ENCODE measurements around the gene ATP8A2.
A peak's percentile ranks its signal among the peaks of the same experiment; 100 is the strongest.

ATP8A2 gene

GRCh38 chr13:25977671-25978070 lies 605.9 kb downstream of the ATP8A2 start:
- Mint-ChIP-seq H3K4me1 (ENCODE audit: low read depth) (peaks cover 32% of the 10 kb centered on the region), H3K9me3 (ENCODE audit: low read depth) (no peaks in the 10 kb centered on the region), H3K36me3 (no peaks in the 10 kb centered on the region), H3K4me3 (no peak overlapping the region), H3K27me3 (no peaks in the 10 kb centered on the region), H3K27ac (no peak overlapping the region)

- H3K9me3 Mint-ChIP-seq (ENCODE audit: low read depth) = no peaks in the 10 kb centered on the region
Measured at GRCh38 chr13:25978961-25979360, 607.2 kb downstream of the ATP8A2 start.

GRCh38 chr13:25979371-25979770 lies 607.6 kb downstream of the ATP8A2 start:
- Mint-ChIP-seq H3K4me3 (no peak overlapping the region), H3K36me3 (no peaks in the 10 kb centered on the region), H3K27ac (no peak overlapping the region), H3K4me1 (ENCODE audit: low read depth) (peaks cover 22% of the 10 kb centered on the region), H3K9me3 (ENCODE audit: low read depth) (no peaks in the 10 kb centered on the region), H3K27me3 (no peaks in the 10 kb centered on the region)

More at GRCh38 chr13:25978961-25979360, 607.2 kb downstream of the ATP8A2 start:
- no peaks in the 10 kb centered on the region for H3K27me3 Mint-ChIP-seq
- H3K4me1 Mint-ChIP-seq (ENCODE audit: low read depth) = peaks cover 26% of the 10 kb centered on the region
- H3K36me3 Mint-ChIP-seq = no peaks in the 10 kb centered on the region
- no peak overlapping the region for H3K4me3 Mint-ChIP-seq
- H3K27ac Mint-ChIP-seq = no peak overlapping the region

- Mint-ChIP-seq H3K4me3 (no peak overlapping the region), H3K27me3 (no peaks in the 10 kb centered on the region)
Measured at GRCh38 chr13:25980255-25980654, 608.5 kb downstream of the ATP8A2 start.

GRCh38 chr13:25981060-25981459 lies 609.3 kb downstream of the ATP8A2 start:
- Mint-ChIP-seq H3K27me3 (no peaks in the 10 kb centered on the region), H3K36me3 (peaks cover 2% of the 10 kb centered on the region), H3K4me1 (ENCODE audit: low read depth) (peaks cover 12% of the 10 kb centered on the region), H3K4me3 (no peak overlapping the region), H3K27ac (no peak overlapping the region), H3K9me3 (ENCODE audit: low read depth) (no peaks in the 10 kb centered on the region)

More at GRCh38 chr13:25980255-25980654, 608.5 kb downstream of the ATP8A2 start:
- no peak overlapping the region for H3K27ac Mint-ChIP-seq
- no peaks in the 10 kb centered on the region for H3K9me3 Mint-ChIP-seq (ENCODE audit: low read depth)
- H3K36me3 Mint-ChIP-seq = no peaks in the 10 kb centered on the region
- H3K4me1 Mint-ChIP-seq (ENCODE audit: low read depth) = peaks cover 14% of the 10 kb centered on the region

GRCh38 chr13:25982907-25983306 lies 611.1 kb downstream of the ATP8A2 start:
- Mint-ChIP-seq H3K36me3 (peaks cover 4% of the 10 kb centered on the region), H3K4me1 (ENCODE audit: low read depth) (peaks cover 5% of the 10 kb centered on the region), H3K27me3 (no peaks in the 10 kb centered on the region), H3K27ac (no peak overlapping the region), H3K4me3 (no peak overlapping the region), H3K9me3 (ENCODE audit: low read depth) (no peaks in the 10 kb centered on the region)

GRCh38 chr13:25987987-25988386 lies 616.2 kb downstream of the ATP8A2 start:
- Mint-ChIP-seq H3K9me3 (ENCODE audit: low read depth) (no peaks in the 10 kb centered on the region), H3K4me3 (no peak overlapping the region), H3K27ac (no peak overlapping the region), H3K4me1 (ENCODE audit: low read depth) (peaks cover 11% of the 10 kb centered on the region), H3K36me3 (peaks cover 4% of the 10 kb centered on the region), H3K27me3 (no peaks in the 10 kb centered on the region)

GRCh38 chr13:25988661-25989060 lies 616.9 kb downstream of the ATP8A2 start:
- H3K27ac Mint-ChIP-seq = no peak overlapping the region
- no peak overlapping the region for H3K4me3 Mint-ChIP-seq

GRCh38 chr13:25990801-25991200 lies 619.0 kb downstream of the ATP8A2 start:
- peaks cover 7% of the 10 kb centered on the region for H3K9me3 Mint-ChIP-seq (ENCODE audit: low read depth)
- H3K36me3 Mint-ChIP-seq = peaks cover 7% of the 10 kb centered on the region
- peaks cover 8% of the 10 kb centered on the region for H3K4me1 Mint-ChIP-seq (ENCODE audit: low read depth)
- H3K27me3 Mint-ChIP-seq = no peaks in the 10 kb centered on the region
- H3K27ac Mint-ChIP-seq = no peak overlapping the region
- H3K4me3 Mint-ChIP-seq = no peak overlapping the region

More at GRCh38 chr13:25988661-25989060, 616.9 kb downstream of the ATP8A2 start:
- Mint-ChIP-seq H3K36me3 (peaks cover 4% of the 10 kb centered on the region), H3K27me3 (no peaks in the 10 kb centered on the region), H3K4me1 (ENCODE audit: low read depth) (peaks cover 8% of the 10 kb centered on the region), H3K9me3 (ENCODE audit: low read depth) (no peaks in the 10 kb centered on the region)

- peaks cover 3% of the 10 kb centered on the region for H3K36me3 Mint-ChIP-seq
Measured at GRCh38 chr13:25992076-25992475, 620.3 kb downstream of the ATP8A2 start.

GRCh38 chr13:26007261-26008125 lies 635.7 kb downstream of the ATP8A2 start:
- Mint-ChIP-seq H3K9me3 (ENCODE audit: low read depth) (peaks cover 9% of the 10 kb centered on the region), H3K4me3 (no peak overlapping the region), H3K4me1 (ENCODE audit: low read depth) (peaks cover 15% of the 10 kb centered on the region), H3K27ac (no peak overlapping the region), H3K27me3 (no peaks in the 10 kb centered on the region), H3K36me3 (peaks cover 3% of the 10 kb centered on the region)

More at GRCh38 chr13:25992076-25992475, 620.3 kb downstream of the ATP8A2 start:
- no peaks in the 10 kb centered on the region for H3K27me3 Mint-ChIP-seq
- H3K27ac Mint-ChIP-seq = no peak overlapping the region
- no peak overlapping the region for H3K4me3 Mint-ChIP-seq
- peaks cover 7% of the 10 kb centered on the region for H3K9me3 Mint-ChIP-seq (ENCODE audit: low read depth)
- peaks cover 8% of the 10 kb centered on the region for H3K4me1 Mint-ChIP-seq (ENCODE audit: low read depth)

- peaks cover 31% of the 10 kb centered on the region for H3K4me1 Mint-ChIP-seq (ENCODE audit: low read depth)
- H3K27ac Mint-ChIP-seq = no peak overlapping the region
- H3K36me3 Mint-ChIP-seq = peaks cover 5% of the 10 kb centered on the region
- peaks cover 3% of the 10 kb centered on the region for H3K9me3 Mint-ChIP-seq (ENCODE audit: low read depth)
- H3K27me3 Mint-ChIP-seq = no peaks in the 10 kb centered on the region
- peak overlapping the region; percentile 7 for H3K4me3 Mint-ChIP-seq
Measured at GRCh38 chr13:26010487-26011207, 638.9 kb downstream of the ATP8A2 start.

- Mint-ChIP-seq H3K4me1 (ENCODE audit: low read depth) (peaks cover 33% of the 10 kb centered on the region), H3K27me3 (no peaks in the 10 kb centered on the region), H3K27ac (peak overlapping the region; percentile 28), H3K4me3 (peak overlapping the region; percentile 84), H3K36me3 (peaks cover 5% of the 10 kb centered on the region), H3K9me3 (ENCODE audit: low read depth) (peaks cover 3% of the 10 kb centered on the region)
Measured at GRCh38 chr13:26011208-26011573, 639.4 kb downstream of the ATP8A2 start.

- Mint-ChIP-seq H3K4me3 (peak overlapping the region; percentile 84), H3K4me1 (ENCODE audit: low read depth) (peaks cover 43% of the 10 kb centered on the region), H3K27ac (peak overlapping the region; percentile 78)
Measured at GRCh38 chr13:26011996-26012821, 640.4 kb downstream of the ATP8A2 start.

More at GRCh38 chr13:26011996-26012821, 640.4 kb downstream of the ATP8A2 start:
- Mint-ChIP-seq H3K27me3 (no peaks in the 10 kb centered on the region), H3K36me3 (peaks cover 5% of the 10 kb centered on the region), H3K9me3 (ENCODE audit: low read depth) (peaks cover 3% of the 10 kb centered on the region)

Data from activated naive CD8-positive, alpha-beta T cell (primary cell).